ACC112 (cell line): ENCODE data around the gene EEF1AKMT1.
A peak's percentile ranks its signal among the peaks of the same experiment; 100 is the strongest.

Experiments
- H2AFZ ChIP-seq: fragments of 200-600 bp; sonication (generic); one replicate; pipeline ENCODE4 v1.6.0; 2017; ENCODE audit warnings: antibody characterized with exemption, low read length; ENCODE audit not compliant: unreplicated experiment
- H3K27ac ChIP-seq: fragments of 200-600 bp; sonication (generic); 2 replicates; pipeline ENCODE4 v1.5.1; 2014; ENCODE audit warnings: low read depth, mild to moderate bottlenecking, antibody characterized with exemption, low read length, moderate library complexity
- H3K27me3 ChIP-seq: fragments of 200-600 bp; sonication (generic); 2 replicates; pipeline ENCODE4 v1.6.1; 2014; ENCODE audit warnings: mild to moderate bottlenecking, antibody characterized with exemption, low read length, moderate library complexity, mixed read lengths; ENCODE audit not compliant: insufficient read depth
- H3K36me3 ChIP-seq: fragments of 200-600 bp; sonication (generic); 2 replicates; pipeline ENCODE4 v1.6.1; 2016; ENCODE audit warnings: mild to moderate bottlenecking, antibody characterized with exemption, low read length, moderate library complexity, mixed read lengths; ENCODE audit not compliant: insufficient read depth
- H3K4me1 ChIP-seq: fragments of 200-600 bp; sonication (generic); one replicate; pipeline ENCODE4 v1.6.1; 2016; ENCODE audit warnings: low read length, mixed read lengths; ENCODE audit not compliant: insufficient read depth, unreplicated experiment, control insufficient read depth
- H3K4me3 ChIP-seq: fragments of 200-600 bp; sonication (generic); 2 replicates; pipeline ENCODE4 v1.5.1; 2014; ENCODE audit warnings: mild to moderate bottlenecking, low read depth, low read length
- H3K79me2 ChIP-seq: fragments of 200-600 bp; sonication (generic); one replicate; pipeline ENCODE4 v1.6.0; 2016; ENCODE audit warnings: low read length; ENCODE audit not compliant: control insufficient read depth, unreplicated experiment, insufficient read depth

Gene EEF1AKMT1

DNA sequence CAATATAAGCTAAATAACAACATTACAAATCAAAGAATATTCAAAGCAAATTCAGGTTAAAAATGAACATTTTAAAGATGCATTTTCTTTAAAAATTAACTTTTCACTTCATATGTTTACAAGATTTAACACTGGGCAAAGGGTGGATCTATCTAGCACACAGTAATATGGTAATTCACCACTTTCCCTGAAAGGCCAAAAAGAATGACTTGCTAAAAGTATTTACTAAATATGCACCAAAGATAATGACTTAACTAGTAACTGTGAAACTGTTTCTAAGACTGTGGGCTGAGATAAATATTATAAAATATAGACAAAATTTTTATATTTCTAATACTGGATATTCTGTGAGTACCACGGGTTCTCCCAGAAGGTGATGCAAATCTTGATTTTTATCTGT is 4.5 kb upstream of the EEF1AKMT1 start:
- no peak overlapping the region for H3K4me3 ChIP-seq

DNA sequence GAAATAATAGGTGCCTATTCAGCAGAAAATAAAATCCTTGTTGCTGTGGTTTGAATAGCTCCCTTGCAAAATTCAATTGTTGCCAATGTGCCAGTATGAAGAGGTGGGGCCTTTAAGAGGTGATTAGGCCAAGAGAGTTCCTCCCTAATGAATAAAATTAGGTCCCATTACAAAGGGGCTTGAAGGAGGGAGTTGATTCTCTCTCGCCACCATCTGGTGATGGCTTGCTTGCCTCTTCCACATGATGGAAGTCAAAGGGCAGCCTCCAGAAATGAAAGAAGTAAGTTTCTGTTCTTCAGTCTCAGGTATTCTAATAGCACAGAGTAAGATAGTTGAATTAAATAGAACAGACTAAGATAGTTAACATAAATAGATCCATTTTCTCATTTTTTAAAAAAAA is 3.0 kb upstream of the EEF1AKMT1 start:
- Histone ChIP-seq H3K27me3 (no peaks in the 10 kb centered on the region), H3K4me1 (peaks cover 7% of the 10 kb centered on the region), H3K79me2 (peaks cover 10% of the 10 kb centered on the region), H3K4me3 (no peak overlapping the region), H3K27ac (no peak overlapping the region), H3K36me3 (no peaks in the 10 kb centered on the region), H2AFZ (no peak overlapping the region)

More for the DNA sequence above, 4.5 kb upstream of the EEF1AKMT1 start:
- Histone ChIP-seq H3K36me3 (peaks cover 4% of the 10 kb centered on the region), H3K27me3 (no peaks in the 10 kb centered on the region), H3K4me1 (no peaks in the 10 kb centered on the region), H2AFZ (no peak overlapping the region), H3K79me2 (no peaks in the 10 kb centered on the region), H3K27ac (no peak overlapping the region)

DNA sequence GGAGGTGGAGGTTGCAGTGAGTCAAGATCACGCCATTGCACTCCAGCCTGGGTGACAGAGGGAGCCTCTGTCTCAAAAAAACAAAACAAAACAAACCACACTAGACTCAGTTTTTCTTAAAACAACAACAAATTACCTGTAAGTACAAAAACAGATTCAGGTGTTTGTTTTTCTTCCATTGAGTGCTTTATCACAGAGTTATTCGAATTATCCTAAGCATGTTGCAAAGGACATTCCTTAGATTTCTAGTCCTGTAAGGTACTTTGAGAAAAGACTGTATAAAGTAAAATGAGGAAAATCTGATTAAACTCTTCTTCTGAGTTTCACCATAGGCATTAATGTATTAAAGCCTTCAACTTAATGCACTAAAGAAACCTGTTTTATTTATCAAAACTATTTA is 2.2 kb upstream of the EEF1AKMT1 start:
- no peak overlapping the region for H3K27ac ChIP-seq
- H3K79me2 ChIP-seq, result peaks cover 10% of the 10 kb centered on the region
- H2AFZ ChIP-seq, result no peak overlapping the region
- peaks cover 7% of the 10 kb centered on the region for H3K36me3 ChIP-seq
- peaks cover 7% of the 10 kb centered on the region for H3K4me1 ChIP-seq
- H3K4me3 ChIP-seq, result no peak overlapping the region
- H3K27me3 ChIP-seq, result no peaks in the 10 kb centered on the region

DNA sequence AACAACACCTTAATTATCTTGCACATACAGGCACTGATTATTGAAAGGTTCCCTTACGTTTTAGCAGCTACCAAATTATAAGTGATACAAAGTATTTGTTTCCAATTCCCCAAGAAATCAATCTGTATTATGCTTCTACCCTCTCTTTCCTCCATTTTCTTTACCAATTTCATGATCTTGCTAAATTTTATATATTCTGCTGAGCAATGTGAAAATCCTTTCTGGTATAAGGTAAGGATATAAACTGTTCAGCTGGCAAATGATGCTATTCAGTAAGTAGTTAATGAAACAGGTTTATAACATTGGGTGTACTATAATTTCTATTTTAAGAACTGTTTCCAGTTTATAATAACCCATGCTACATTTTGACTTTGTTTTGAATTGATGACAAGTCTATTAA is 985 bp upstream of the EEF1AKMT1 start:
- H3K4me1 ChIP-seq, result peaks cover 7% of the 10 kb centered on the region
- H3K79me2 ChIP-seq, result peaks cover 12% of the 10 kb centered on the region
- H3K27ac ChIP-seq, result no peak overlapping the region
- no peak overlapping the region for H2AFZ ChIP-seq
- H3K36me3 ChIP-seq, result peaks cover 19% of the 10 kb centered on the region
- no peak overlapping the region for H3K4me3 ChIP-seq
- H3K27me3 ChIP-seq, result no peaks in the 10 kb centered on the region

DNA sequence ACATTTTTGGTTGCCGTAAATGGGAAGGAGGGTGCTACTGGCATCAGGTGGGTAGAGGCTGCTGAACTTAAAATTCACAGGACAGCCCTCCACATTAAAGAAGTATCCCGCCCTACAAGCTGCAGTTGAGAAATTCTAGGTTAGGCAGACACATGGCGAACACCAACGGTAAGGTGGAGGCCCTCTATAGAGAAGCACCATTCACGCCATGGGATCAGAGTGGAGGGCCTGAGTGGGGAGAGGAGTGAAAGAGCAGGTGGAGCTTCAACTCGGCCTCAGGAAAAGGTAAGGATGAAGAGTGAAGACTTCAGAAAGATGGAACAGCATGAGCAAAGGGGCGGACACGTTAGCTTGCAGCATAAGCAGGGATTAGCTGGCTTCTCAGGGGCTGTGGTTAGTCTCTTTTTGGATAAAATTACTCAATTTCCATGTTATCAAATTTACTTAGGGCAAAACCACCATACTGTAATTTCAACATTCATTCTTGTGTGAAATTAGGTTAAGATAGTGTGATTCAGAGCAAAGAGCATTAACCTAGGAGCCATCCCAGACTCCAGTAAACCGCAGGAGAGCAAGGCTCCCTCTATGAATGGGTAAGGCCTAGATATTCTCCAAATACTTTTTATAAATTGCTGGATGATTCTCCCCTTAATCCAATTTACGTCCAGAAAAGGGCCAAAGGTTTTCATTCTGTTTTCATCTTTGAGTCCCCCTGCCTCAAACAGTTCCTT is 1.2 kb downstream of the EEF1AKMT1 start:
- H3K79me2 ChIP-seq, result peaks cover 12% of the 10 kb centered on the region
- H2AFZ ChIP-seq, result peak overlapping the region; percentile 56
- H3K27ac ChIP-seq, result peak overlapping the region; percentile 73
- H3K27me3 ChIP-seq, result no peaks in the 10 kb centered on the region
- peaks cover 7% of the 10 kb centered on the region for H3K4me1 ChIP-seq
- peak overlapping the region; percentile 81 for H3K4me3 ChIP-seq
- H3K36me3 ChIP-seq, result peaks cover 36% of the 10 kb centered on the region

DNA sequence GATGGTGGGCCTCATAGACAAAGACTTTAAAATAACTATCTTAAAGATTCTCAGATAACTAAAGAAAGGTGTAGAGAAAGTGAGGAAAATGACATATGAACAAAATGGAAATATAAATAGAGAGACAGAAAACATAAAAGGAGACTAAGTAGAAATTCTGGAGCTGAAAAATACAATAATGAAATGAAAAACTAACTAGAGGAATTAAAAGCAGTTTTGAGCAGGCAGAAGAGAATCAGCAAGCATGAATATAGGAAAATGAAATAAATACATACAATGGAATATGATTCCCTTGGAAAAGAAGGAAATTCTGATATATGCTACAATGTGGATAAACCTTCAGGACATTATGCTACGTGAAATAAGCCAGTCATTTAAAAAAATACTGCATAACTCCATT is 3.9 kb downstream of the EEF1AKMT1 start:
- Histone ChIP-seq H3K27me3 (no peaks in the 10 kb centered on the region), H3K27ac (no peak overlapping the region), H3K4me3 (no peak overlapping the region), H3K4me1 (peaks cover 7% of the 10 kb centered on the region), H3K36me3 (peaks cover 39% of the 10 kb centered on the region), H3K79me2 (peaks cover 12% of the 10 kb centered on the region), H2AFZ (no peak overlapping the region)

DNA sequence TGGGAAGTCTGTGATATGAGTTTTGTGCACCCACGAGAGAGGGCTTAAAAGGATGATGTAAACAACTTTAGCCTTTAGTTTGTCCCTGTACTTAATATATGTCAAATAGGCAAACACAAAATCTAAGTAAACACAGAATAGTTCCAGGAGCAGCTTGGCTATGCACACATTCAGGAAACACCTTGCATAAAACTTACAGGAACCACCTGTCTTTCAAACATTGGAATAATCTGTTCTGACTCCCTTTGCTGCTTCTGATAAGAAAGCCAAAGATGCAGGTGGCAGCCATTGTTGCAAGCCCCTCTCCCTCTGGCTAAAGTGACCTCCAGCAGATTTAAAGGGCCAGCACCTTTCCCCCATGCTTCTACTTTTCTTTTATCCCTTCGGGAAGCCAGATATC is 4.7 kb downstream of the EEF1AKMT1 start:
- Histone ChIP-seq H3K4me1 (peaks cover 7% of the 10 kb centered on the region), H3K27ac (no peak overlapping the region), H2AFZ (no peak overlapping the region), H3K36me3 (peaks cover 39% of the 10 kb centered on the region), H3K27me3 (no peaks in the 10 kb centered on the region), H3K4me3 (no peak overlapping the region), H3K79me2 (peaks cover 12% of the 10 kb centered on the region)

DNA sequence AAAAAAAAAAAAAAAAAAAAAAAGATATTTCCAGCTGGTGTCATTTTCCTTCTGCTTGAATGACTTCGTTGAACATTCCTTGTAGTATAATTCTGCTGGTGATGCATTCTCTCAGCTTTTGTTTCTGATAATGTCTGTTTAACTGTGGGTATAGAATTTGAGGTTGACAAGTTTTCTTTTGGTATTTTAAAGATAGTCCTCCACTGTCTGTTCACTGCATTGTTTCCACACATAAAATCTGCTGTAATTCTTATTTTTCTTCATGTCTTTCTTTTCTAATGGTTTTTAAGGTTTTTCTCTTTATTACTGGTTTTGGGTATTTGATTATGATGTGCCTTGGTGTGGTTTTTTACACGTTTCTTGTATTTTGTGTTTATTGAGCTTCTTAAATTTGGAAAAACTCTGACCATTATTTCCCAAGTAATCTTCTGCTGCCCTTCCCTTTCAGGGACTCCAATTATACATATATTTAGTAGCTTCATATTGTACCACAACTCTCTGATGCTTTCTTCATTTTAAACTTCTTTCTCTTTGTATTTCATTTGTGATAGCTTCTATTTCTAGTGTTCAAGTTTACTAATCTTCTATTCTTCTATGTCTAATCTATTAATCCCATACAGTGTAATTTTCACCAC is 6.3 kb downstream of the EEF1AKMT1 start:
- no peaks in the 10 kb centered on the region for H3K27me3 ChIP-seq
- peaks cover 39% of the 10 kb centered on the region for H3K36me3 ChIP-seq
- H3K4me1 ChIP-seq, result peaks cover 3% of the 10 kb centered on the region
- peaks cover 5% of the 10 kb centered on the region for H3K79me2 ChIP-seq
- H3K4me3 ChIP-seq, result no peak overlapping the region
- no peak overlapping the region for H2AFZ ChIP-seq
- H3K27ac ChIP-seq, result no peak overlapping the region

DNA sequence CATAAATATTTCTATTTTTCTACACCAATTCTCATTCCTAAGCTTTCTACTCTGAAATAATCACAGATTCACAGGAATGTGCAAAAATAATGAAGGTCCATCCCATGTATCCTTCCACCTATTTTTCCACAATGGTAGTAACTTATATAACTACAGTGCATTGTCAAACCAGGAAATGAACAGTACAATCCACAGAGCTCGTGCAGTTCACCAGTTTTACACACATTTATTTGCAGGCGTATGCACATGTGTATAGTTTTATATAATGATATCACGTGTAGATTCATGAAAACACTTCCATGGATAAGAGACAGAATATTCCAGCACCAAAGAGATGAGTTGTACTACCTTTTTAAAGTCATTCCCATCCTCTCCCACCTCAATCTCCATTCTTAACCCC is 12.9 kb downstream of the EEF1AKMT1 start:
- no peaks in the 10 kb centered on the region for H3K79me2 ChIP-seq
- no peak overlapping the region for H3K27ac ChIP-seq
- no peaks in the 10 kb centered on the region for H3K4me1 ChIP-seq
- H3K4me3 ChIP-seq, result no peak overlapping the region
- H3K27me3 ChIP-seq, result no peaks in the 10 kb centered on the region
- peaks cover 6% of the 10 kb centered on the region; the same call in 1 of the 2 replicates for H3K36me3 ChIP-seq
- no peak overlapping the region for H2AFZ ChIP-seq

DNA sequence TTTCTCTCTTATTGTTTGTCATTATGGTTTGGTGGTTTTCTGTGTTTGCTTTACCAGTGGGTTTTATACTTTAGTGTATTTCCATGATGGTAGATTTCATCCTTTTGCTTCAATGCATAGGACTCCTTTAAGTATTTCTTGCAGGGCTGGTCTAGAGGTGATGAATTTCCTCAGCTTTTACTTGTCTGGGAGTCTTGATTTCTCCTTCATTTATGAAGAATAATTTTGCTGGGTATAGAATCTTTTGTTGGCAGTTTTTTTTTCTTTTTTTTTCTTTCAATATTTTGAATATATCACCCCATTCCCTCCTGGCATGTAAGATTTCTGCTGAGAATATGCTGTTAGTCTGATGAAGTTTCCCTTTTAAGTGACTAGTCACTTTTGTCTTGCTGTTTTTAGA is 19.8 kb downstream of the EEF1AKMT1 start:
- H3K79me2 ChIP-seq, result no peaks in the 10 kb centered on the region
- H3K36me3 ChIP-seq, result peaks cover 21% of the 10 kb centered on the region
- H2AFZ ChIP-seq, result no peak overlapping the region
- no peak overlapping the region for H3K27ac ChIP-seq
- H3K27me3 ChIP-seq, result no peaks in the 10 kb centered on the region
- H3K4me3 ChIP-seq, result no peak overlapping the region
- no peaks in the 10 kb centered on the region for H3K4me1 ChIP-seq

DNA sequence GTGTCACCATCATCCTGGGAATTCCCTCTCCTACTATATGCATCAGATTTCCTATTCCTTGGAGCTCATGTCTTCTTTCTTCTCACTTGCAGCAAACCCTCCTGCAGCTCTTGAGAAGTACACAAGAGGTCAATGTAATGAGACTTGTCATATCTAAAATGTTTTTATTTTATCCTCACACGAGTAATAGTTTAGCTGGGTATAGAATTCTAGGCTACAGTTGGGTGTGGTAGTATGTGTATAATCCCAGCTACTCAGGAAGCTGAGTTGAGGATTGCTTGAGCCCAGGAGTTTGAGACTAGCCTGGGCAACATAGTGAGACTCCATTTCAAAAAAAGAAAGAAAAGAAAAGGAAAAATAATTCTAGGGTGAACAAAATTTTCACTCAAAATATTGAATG is 24.4 kb downstream of the EEF1AKMT1 start:
- H3K79me2 ChIP-seq, result no peaks in the 10 kb centered on the region
- H3K27me3 ChIP-seq, result no peaks in the 10 kb centered on the region
- no peak overlapping the region for H3K4me3 ChIP-seq
- no peak overlapping the region for H2AFZ ChIP-seq
- peaks cover 16% of the 10 kb centered on the region for H3K36me3 ChIP-seq
- no peak overlapping the region for H3K27ac ChIP-seq
- no peaks in the 10 kb centered on the region for H3K4me1 ChIP-seq
